Keratinocyte (primary cell): Measurements from ENCODE around the gene MTNR1B. TPM values are rescaled to one million over a fixed set of nuclear protein-coding genes. Genes with fewer than 3 reads are reported as not detected.

Source experiments
- DNase-seq: peaks from one replicate; pipeline ENCODE4 v3.0.0-alpha.2; 2011; ENCODE audit warnings: low read depth, missing footprints, low spot score
- FAIRE-seq: peaks from 2 replicates; lab custom pipeline; 2011; peaks lifted over from hg19 to GRCh38; lab: Jason Lieb, UNC
- H2AFZ ChIP-seq: 2 replicates; pipeline ENCODE4 v1.6.0; 2012; ENCODE audit warnings: low read length, control low read depth, inconsistent platforms; ENCODE audit not compliant: control insufficient read depth
- H3K27ac ChIP-seq: 2 replicates; pipeline ENCODE4 v1.5.1; 2011; ENCODE audit warnings: low read length; ENCODE audit not compliant: control insufficient read depth, insufficient read depth
- H3K27me3 ChIP-seq: 3 replicates; pipeline ENCODE4 v1.6.0; 2011; ENCODE audit warnings: low read length; ENCODE audit not compliant: control insufficient read depth, insufficient read depth; ENCODE audit errors: extremely low read depth
- H3K36me3 ChIP-seq, 2 experiments: 2 replicates in 1 of 2; 3 replicates in 1 of 2; pipeline ENCODE4 v1.5.1; 2011; ENCODE audit warnings: low read length in 2 of 2, mild to moderate bottlenecking in 1 of 2; ENCODE audit not compliant: control insufficient read depth in 2 of 2, insufficient read depth in 2 of 2; ENCODE audit errors: extremely low read depth in 1 of 2
- H3K4me1 ChIP-seq: 3 replicates; pipeline ENCODE4 v1.5.1; 2011; ENCODE audit warnings: low read length; ENCODE audit not compliant: control insufficient read depth, insufficient read depth; ENCODE audit errors: extremely low read depth
- H3K4me2 ChIP-seq: 3 replicates; pipeline ENCODE4 v1.6.0; 2011; ENCODE audit warnings: low read depth, low read length; ENCODE audit not compliant: control insufficient read depth, insufficient read depth; ENCODE audit errors: extremely low read depth
- H3K4me3 ChIP-seq, 3 experiments: fragments of 200-600 bp in 1 of 3; sonication (generic) in 1 of 3; 2 replicates in 2 of 3; 3 replicates in 1 of 3; pipeline ENCODE4 v1.5.1; 2011 to 2016; ENCODE audit warnings: low read length in 3 of 3, mild to moderate bottlenecking in 3 of 3, control low read depth in 2 of 3, inconsistent platforms in 1 of 3, low read depth in 1 of 3, mixed read lengths in 1 of 3, mixed run types in 1 of 3, moderate library complexity in 1 of 3; ENCODE audit not compliant: control insufficient read depth in 2 of 3, insufficient read depth in 2 of 3; ENCODE audit errors: extremely low read depth in 1 of 3
- H3K79me2 ChIP-seq: 2 replicates; pipeline ENCODE4 v1.6.0; 2012; ENCODE audit warnings: low read length; ENCODE audit not compliant: control insufficient read depth, insufficient read depth
- H3K9ac ChIP-seq: 3 replicates; pipeline ENCODE4 v1.6.0; 2011; ENCODE audit warnings: low read length; ENCODE audit not compliant: control insufficient read depth, insufficient read depth; ENCODE audit errors: extremely low read depth
- H3K9me1 ChIP-seq: 3 replicates; pipeline ENCODE4 v1.6.0; 2011; ENCODE audit warnings: low read length; ENCODE audit not compliant: control insufficient read depth, insufficient read depth; ENCODE audit errors: extremely low read depth
- H3K9me3 ChIP-seq: 2 replicates; pipeline ENCODE4 v1.5.1; 2012; ENCODE audit warnings: low read depth, low read length; ENCODE audit not compliant: control insufficient read depth
- H4K20me1 ChIP-seq: 3 replicates; pipeline ENCODE4 v1.6.0; 2011; ENCODE audit warnings: low read length; ENCODE audit not compliant: control insufficient read depth, insufficient read depth; ENCODE audit errors: extremely low read depth
- EZH2 ChIP-seq: IDR thresholded peaks from one replicate; pipeline ENCODE4 v1.6.1; 2012; ENCODE audit warnings: inconsistent platforms, mild to moderate bottlenecking, low read length, moderate library complexity
- dilution Hi-C: fragments of 300-500 bp; cut with MboI; formaldehyde crosslinking; loops from one replicate; pipeline ENCODE4 v1.7.0; 2020; ENCODE audit warnings: low sequenced_read_pairs; ENCODE audit not compliant: extremely low pct_ligation_motif_present
- polyA plus RNA-seq, 5 experiments: library from polyadenylated mRNA; depleted of rRNA in 3 of 5; stranded (reverse) in 3 of 5; stranded (forward) in 1 of 5; unstranded in 1 of 5; fragments of >200 nt; gene quantifications; 1 replicate in 1 of 5; 2 replicates in 3 of 5; 3 replicates in 1 of 5; pipeline versions ENCODE4 v1.2.1 to v1.2.3, GENCODE V29; 2011 to 2012; ENCODE audit warnings: missing spikeins in 2 of 5, low read depth in 1 of 5, low replicate concordance in 1 of 5
- TF ChIP-seq, protein P1 (sequence below), 3 experiments: IDR thresholded peaks in 1 of 3; conservative IDR thresholded peaks in 1 of 3; optimal IDR thresholded peaks in 1 of 3; 2 replicates in 2 of 3; 3 replicates in 1 of 3; pipeline versions ENCODE3 to v1.5.1; 2011; ENCODE audit warnings: low read length in 3 of 3, mild to moderate bottlenecking in 3 of 3, moderate library complexity in 2 of 3, control low read depth in 1 of 3, inconsistent platforms in 1 of 3; ENCODE audit not compliant: insufficient read depth in 2 of 3; ENCODE audit errors: extremely low read depth in 1 of 3

MTNR1B gene
- polyA plus RNA-seq, 1 donor (not counting 4 experiments of a cell fraction or from before 2014, with no cell fraction given), result not detected

DNA sequence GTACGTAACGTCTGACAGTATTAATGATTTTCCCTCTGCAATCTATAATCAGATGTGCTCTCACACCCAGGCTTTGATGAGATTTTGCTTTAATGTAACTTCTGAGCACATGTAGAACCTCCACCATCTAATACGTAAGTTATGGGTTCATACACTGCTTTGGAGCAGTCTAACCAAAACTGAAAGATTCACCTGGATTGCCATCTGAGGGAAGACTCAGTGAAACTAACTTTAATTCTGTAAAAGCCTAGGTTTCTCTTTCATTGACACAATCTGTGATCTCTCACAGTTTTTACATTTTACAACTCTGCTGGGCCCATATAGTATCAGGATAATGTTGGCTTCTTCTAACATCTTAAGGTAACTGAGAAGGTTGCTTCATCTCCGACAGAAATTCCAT lies 30.1 kb upstream of the MTNR1B start:
- Histone ChIP-seq H4K20me1 (no peaks in the 10 kb centered on the region), H3K27ac (no peak overlapping the region), H3K27me3 (peaks cover 3% of the 10 kb centered on the region), H3K9me1 (no peaks in the 10 kb centered on the region), H3K79me2 (no peaks in the 10 kb centered on the region), H2AFZ (no peak overlapping the region), H3K9ac (no peak overlapping the region), H3K4me1 (no peaks in the 10 kb centered on the region), H3K9me3 (no peaks in the 10 kb centered on the region), H3K4me2 (no peak overlapping the region), H3K36me3 (no peaks in the 10 kb centered on the region), H3K4me3 (no peak overlapping the region)
- no peak for TF ChIP-seq EZH2
- TF ChIP-seq, protein P1, sequence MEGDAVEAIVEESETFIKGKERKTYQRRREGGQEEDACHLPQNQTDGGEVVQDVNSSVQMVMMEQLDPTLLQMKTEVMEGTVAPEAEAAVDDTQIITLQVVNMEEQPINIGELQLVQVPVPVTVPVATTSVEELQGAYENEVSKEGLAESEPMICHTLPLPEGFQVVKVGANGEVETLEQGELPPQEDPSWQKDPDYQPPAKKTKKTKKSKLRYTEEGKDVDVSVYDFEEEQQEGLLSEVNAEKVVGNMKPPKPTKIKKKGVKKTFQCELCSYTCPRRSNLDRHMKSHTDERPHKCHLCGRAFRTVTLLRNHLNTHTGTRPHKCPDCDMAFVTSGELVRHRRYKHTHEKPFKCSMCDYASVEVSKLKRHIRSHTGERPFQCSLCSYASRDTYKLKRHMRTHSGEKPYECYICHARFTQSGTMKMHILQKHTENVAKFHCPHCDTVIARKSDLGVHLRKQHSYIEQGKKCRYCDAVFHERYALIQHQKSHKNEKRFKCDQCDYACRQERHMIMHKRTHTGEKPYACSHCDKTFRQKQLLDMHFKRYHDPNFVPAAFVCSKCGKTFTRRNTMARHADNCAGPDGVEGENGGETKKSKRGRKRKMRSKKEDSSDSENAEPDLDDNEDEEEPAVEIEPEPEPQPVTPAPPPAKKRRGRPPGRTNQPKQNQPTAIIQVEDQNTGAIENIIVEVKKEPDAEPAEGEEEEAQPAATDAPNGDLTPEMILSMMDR (optimal IDR thresholded peaks at IDR 0.05 in 1 of 3, IDR thresholded peaks at IDR 0.05 in 1 of 3, conservative IDR thresholded peaks at IDR 0.05 in 1 of 3; ENCODE audit: extremely low read depth in 1 of 3, insufficient read depth in 2 of 3, low read length in 3 of 3), result no peak
- FAIRE-seq (no peak), DNase-seq (no peak)
- dilution Hi-C loops, result no loop called here

DNA sequence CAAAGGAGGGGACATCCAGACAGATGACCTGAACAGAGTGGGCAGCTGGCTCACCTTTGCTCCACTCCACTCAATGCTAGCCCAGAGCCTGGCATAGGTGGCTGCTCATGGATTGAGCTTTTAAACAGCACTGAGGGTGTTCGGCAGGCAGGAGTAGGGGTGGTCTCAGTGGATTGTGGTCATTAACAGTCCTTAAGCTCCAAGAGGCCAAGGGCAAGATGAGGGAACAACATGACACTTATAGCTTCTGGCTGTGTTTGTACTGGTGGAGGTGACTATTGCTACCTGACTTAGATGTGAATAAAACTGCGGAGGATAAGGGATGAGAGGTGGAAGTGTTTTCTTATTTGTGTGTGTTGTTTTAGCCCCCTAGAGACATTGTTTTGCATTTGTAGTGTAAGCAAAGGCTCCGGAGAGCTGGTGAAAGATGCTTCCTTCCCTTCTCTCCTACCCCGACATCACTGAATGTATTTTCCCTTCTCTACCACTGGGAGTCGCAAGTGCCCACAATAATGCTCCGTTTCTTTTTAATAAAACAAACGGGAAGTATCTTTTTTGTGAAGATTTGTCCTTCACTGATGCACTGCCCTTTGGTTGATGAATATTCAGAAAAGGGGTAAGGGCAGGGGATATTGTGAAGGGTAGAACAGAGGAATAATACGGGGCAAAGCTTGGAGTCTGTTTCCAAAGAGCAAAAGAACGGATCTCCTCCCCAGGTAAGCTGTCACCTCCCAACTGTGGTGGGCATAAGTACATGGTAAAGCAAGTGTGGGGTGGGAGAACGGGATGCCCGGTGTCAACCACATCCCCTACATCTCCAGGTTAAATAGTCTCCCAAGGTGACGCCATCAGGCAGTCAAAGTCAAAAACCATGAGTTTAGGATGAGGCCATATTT lies 27.5 kb upstream of the MTNR1B start:
- H3K36me3 ChIP-seq, result no peaks in the 10 kb centered on the region
- H4K20me1 ChIP-seq, result no peaks in the 10 kb centered on the region
- no peak overlapping the region for H2AFZ ChIP-seq
- TF ChIP-seq, protein P1 (optimal IDR thresholded peaks at IDR 0.05 in 1 of 3, IDR thresholded peaks at IDR 0.05 in 1 of 3, conservative IDR thresholded peaks at IDR 0.05 in 1 of 3; ENCODE audit: extremely low read depth in 1 of 3, insufficient read depth in 2 of 3, low read length in 3 of 3), result peak; percentile 61 to 77 (median 67)
- TF ChIP-seq EZH2, result no peak
- no peak overlapping the region for H3K27ac ChIP-seq
- no peaks in the 10 kb centered on the region for H3K9me1 ChIP-seq
- no peaks in the 10 kb centered on the region for H3K4me1 ChIP-seq
- H3K27me3 ChIP-seq, result no peaks in the 10 kb centered on the region
- no peak overlapping the region for H3K4me3 ChIP-seq
- H3K79me2 ChIP-seq, result no peaks in the 10 kb centered on the region
- peak; percentile 67 for FAIRE-seq
- no peak overlapping the region for H3K9ac ChIP-seq
- no peak for DNase-seq
- H3K9me3 ChIP-seq, result no peaks in the 10 kb centered on the region
- dilution Hi-C loops, result no loop called here
- no peak overlapping the region for H3K4me2 ChIP-seq
